GM23338 (cell line): ENCODE data around the gene GAPVD1. TPM values are rescaled to one million over a fixed set of nuclear protein-coding genes. Genes with fewer than 3 reads are reported as not detected.

Experiments
- CREB1 ChIP-seq: fragments of 250-450 bp; sonication (Bioruptor Pico); IDR thresholded peaks from 2 replicates; pipeline ENCODE4 v1.5.0; 2020; ENCODE audit warnings: low read depth, mild to moderate bottlenecking, moderate library complexity
- EZH2phosphoT487 ChIP-seq: fragments of 200-600 bp; sonication (generic); IDR thresholded peaks from one replicate; pipeline ENCODE4 v1.8.1; 2018; ENCODE audit warnings: antibody characterized with exemption; ENCODE audit not compliant: unreplicated experiment
- STAT1 ChIP-seq: IDR thresholded peaks from one replicate; pipeline ENCODE4 v1.6.1; 2016; ENCODE audit warnings: antibody characterized with exemption; ENCODE audit not compliant: unreplicated experiment
- ZNF114 ChIP-seq: fragments of 250-450 bp; sonication (Bioruptor Pico); IDR thresholded peaks from 2 replicates; pipeline ENCODE4 v1.5.0; 2020; ENCODE audit warnings: mild to moderate bottlenecking, moderate library complexity
- ZNF331 ChIP-seq: fragments of 250-450 bp; sonication (Bioruptor Pico); IDR thresholded peaks from 2 replicates; pipeline ENCODE4 v1.5.0; 2020; ENCODE audit warnings: low read depth, mild to moderate bottlenecking, moderate library complexity
- polyA plus RNA-seq: library from polyadenylated mRNA; unstranded; fragments of >200 nt; fragmentation: Nextera tagmentation; extraction: Ambion mirVana; gene quantifications from 2 replicates; pipeline ENCODE4 v1.2.1, GENCODE V29; 2016
- total RNA-seq: library from RNA; depleted of rRNA; stranded (reverse); fragments of >200 nt; shearing (Covaris generic); gene quantifications from 2 replicates; pipeline ENCODE4 v1.2.3, GENCODE V29; 2014
- TF ChIP-seq, protein P1 (sequence below): fragments of 250-450 bp; sonication (Bioruptor Pico); IDR thresholded peaks from 2 replicates; pipeline ENCODE4 v1.5.0; 2020; ENCODE audit warnings: mild to moderate bottlenecking, moderate library complexity
- TF ChIP-seq, protein P2 (sequence below): IDR thresholded peaks from 2 replicates; pipeline ENCODE4 v1.6.1; 2016; ENCODE audit warnings: antibody characterized with exemption
- TF ChIP-seq, protein P3 (sequence below), 2 experiments: fragments of 200-600 bp in 1 of 2; sonication (generic) in 1 of 2; conservative IDR thresholded peaks; 2 replicates each; pipeline versions ENCODE4 v1.5.1 to v1.6.1; 2016 to 2017; ENCODE audit warnings: antibody characterized with exemption in 2 of 2, low read depth in 2 of 2, mild to moderate bottlenecking in 2 of 2, moderate library complexity in 1 of 2

Gene GAPVD1
- total and polyA plus RNA-seq, 2 experiments from 2014 or later: 19.2 to 34.6 TPM

DNA sequence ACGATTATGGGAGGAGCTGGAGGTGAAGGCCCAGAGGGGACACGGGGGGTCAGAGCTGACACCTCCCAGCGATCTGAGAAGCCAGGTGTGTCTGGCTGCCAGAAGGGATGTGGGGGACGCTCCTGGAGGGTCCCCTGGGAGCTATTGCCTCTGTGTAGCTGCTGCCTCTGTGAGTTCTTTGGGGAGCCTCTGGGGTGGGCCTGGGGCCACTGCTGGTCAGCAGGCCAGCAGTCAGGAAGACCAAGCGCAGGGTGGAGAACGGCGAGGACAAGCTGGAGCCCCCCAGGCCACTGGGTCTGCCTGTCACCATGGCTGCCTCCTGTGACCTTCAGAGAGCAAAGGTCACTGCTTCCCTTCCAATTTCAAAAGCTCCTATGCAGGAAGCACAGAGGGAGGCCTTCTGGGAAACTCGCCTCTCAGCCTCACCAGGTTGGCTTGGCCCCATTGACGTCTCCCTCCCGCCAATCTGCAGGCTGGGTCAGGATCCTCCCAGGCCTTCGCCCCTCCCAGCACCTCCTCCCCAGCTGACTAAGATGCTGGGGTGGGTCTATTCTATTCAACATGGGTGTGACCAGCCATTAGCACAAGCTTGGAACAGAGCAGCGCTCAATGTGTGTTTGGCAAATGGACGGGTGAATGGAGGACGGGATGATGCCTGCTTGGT is 126.4 kb downstream of the GAPVD1 start (continued):
- TF ChIP-seq, protein P1, sequence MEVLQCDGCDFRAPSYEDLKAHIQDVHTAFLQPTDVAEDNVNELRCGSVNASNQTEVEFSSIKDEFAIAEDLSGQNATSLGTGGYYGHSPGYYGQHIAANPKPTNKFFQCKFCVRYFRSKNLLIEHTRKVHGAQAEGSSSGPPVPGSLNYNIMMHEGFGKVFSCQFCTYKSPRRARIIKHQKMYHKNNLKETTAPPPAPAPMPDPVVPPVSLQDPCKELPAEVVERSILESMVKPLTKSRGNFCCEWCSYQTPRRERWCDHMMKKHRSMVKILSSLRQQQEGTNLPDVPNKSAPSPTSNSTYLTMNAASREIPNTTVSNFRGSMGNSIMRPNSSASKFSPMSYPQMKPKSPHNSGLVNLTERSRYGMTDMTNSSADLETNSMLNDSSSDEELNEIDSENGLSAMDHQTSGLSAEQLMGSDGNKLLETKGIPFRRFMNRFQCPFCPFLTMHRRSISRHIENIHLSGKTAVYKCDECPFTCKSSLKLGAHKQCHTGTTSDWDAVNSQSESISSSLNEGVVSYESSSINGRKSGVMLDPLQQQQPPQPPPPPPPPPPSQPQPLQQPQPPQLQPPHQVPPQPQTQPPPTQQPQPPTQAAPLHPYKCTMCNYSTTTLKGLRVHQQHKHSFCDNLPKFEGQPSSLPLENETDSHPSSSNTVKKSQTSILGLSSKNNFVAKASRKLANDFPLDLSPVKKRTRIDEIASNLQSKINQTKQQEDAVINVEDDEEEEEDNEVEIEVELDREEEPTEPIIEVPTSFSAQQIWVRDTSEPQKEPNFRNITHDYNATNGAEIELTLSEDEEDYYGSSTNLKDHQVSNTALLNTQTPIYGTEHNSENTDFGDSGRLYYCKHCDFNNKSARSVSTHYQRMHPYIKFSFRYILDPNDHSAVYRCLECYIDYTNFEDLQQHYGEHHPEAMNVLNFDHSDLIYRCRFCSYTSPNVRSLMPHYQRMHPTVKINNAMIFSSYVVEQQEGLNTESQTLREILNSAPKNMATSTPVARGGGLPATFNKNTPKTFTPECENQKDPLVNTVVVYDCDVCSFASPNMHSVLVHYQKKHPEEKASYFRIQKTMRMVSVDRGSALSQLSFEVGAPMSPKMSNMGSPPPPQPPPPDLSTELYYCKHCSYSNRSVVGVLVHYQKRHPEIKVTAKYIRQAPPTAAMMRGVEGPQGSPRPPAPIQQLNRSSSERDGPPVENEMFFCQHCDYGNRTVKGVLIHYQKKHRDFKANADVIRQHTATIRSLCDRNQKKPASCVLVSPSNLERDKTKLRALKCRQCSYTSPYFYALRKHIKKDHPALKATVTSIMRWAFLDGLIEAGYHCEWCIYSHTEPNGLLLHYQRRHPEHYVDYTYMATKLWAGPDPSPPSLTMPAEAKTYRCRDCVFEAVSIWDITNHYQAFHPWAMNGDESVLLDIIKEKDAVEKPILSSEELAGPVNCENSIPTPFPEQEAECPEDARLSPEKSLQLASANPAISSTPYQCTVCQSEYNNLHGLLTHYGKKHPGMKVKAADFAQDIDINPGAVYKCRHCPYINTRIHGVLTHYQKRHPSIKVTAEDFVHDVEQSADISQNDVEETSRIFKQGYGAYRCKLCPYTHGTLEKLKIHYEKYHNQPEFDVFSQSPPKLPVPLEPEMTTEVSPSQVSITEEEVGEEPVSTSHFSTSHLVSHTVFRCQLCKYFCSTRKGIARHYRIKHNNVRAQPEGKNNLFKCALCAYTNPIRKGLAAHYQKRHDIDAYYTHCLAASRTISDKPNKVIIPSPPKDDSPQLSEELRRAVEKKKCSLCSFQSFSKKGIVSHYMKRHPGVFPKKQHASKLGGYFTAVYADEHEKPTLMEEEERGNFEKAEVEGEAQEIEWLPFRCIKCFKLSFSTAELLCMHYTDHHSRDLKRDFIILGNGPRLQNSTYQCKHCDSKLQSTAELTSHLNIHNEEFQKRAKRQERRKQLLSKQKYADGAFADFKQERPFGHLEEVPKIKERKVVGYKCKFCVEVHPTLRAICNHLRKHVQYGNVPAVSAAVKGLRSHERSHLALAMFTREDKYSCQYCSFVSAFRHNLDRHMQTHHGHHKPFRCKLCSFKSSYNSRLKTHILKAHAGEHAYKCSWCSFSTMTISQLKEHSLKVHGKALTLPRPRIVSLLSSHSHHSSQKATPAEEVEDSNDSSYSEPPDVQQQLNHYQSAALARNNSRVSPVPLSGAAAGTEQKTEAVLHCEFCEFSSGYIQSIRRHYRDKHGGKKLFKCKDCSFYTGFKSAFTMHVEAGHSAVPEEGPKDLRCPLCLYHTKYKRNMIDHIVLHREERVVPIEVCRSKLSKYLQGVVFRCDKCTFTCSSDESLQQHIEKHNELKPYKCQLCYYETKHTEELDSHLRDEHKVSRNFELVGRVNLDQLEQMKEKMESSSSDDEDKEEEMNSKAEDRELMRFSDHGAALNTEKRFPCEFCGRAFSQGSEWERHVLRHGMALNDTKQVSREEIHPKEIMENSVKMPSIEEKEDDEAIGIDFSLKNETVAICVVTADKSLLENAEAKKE (CRISPR knock-in tag): no peak
- no peak for TF ChIP-seq STAT1
- TF ChIP-seq CREB1: no peak
- no peak for TF ChIP-seq ZNF114
- TF ChIP-seq, protein P2, sequence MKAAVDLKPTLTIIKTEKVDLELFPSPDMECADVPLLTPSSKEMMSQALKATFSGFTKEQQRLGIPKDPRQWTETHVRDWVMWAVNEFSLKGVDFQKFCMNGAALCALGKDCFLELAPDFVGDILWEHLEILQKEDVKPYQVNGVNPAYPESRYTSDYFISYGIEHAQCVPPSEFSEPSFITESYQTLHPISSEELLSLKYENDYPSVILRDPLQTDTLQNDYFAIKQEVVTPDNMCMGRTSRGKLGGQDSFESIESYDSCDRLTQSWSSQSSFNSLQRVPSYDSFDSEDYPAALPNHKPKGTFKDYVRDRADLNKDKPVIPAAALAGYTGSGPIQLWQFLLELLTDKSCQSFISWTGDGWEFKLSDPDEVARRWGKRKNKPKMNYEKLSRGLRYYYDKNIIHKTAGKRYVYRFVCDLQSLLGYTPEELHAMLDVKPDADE: no peak
- no peak for TF ChIP-seq EZH2phosphoT487
- TF ChIP-seq, protein P3, sequence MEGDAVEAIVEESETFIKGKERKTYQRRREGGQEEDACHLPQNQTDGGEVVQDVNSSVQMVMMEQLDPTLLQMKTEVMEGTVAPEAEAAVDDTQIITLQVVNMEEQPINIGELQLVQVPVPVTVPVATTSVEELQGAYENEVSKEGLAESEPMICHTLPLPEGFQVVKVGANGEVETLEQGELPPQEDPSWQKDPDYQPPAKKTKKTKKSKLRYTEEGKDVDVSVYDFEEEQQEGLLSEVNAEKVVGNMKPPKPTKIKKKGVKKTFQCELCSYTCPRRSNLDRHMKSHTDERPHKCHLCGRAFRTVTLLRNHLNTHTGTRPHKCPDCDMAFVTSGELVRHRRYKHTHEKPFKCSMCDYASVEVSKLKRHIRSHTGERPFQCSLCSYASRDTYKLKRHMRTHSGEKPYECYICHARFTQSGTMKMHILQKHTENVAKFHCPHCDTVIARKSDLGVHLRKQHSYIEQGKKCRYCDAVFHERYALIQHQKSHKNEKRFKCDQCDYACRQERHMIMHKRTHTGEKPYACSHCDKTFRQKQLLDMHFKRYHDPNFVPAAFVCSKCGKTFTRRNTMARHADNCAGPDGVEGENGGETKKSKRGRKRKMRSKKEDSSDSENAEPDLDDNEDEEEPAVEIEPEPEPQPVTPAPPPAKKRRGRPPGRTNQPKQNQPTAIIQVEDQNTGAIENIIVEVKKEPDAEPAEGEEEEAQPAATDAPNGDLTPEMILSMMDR (conservative IDR thresholded peaks at IDR 0.05; ENCODE audit: low read depth in 2 of 2): no peak
- no peak for TF ChIP-seq ZNF331 (CRISPR knock-in tag)
